Measurements from ENCODE around the gene PDP2. TPM values are rescaled to one million over a fixed set of nuclear protein-coding genes. Genes with fewer than 3 reads are reported as not detected.

PDP2 gene
- polyA plus RNA-seq, 1 donor from 2014 or later = 4.2 TPM

GRCh38 chr16:66911801-66912200 lies 31.5 kb downstream of the PDP2 start:
- Histone ChIP-seq H3K9me2 (ENCODE audit: insufficient read depth, low read length) (no peaks in the 10 kb centered on the region), H3K4me2 (ENCODE audit: low read length) (no peak overlapping the region), H2AFZ (ENCODE audit: low read depth, low read length) (no peak overlapping the region), H3K36me3 (ENCODE audit: insufficient read depth, low read length) (no peaks in the 10 kb centered on the region), H3K27me3 (ENCODE audit: insufficient read depth, low read depth, low read length) (no peaks in the 10 kb centered on the region), H3K27ac (ENCODE audit: low read length) (no peak overlapping the region), H3K9ac (ENCODE audit: low read length) (no peak overlapping the region), H4K20me1 (ENCODE audit: insufficient read depth) (no peaks in the 10 kb centered on the region), H3F3A (ENCODE audit: insufficient read depth, low read length, poor library complexity, severe bottlenecking) (no peaks in the 10 kb centered on the region), H3K79me2 (replicated peaks; ENCODE audit: insufficient read depth, low read length) (no peaks in the 10 kb centered on the region), H3K9me3 (ENCODE audit: low read length) (no peaks in the 10 kb centered on the region), H3K4me3 (ENCODE audit: low read length) (no peak overlapping the region)
- TF ChIP-seq CTCF (IDR thresholded peaks at IDR 0.05; ENCODE audit: poor library complexity, severe bottlenecking) (no peak), POLR2AphosphoS5 (IDR thresholded peaks at IDR 0.05) (no peak), EP300 (conservative IDR thresholded peaks at IDR 0.05; ENCODE audit: poor library complexity, severe bottlenecking) (no peak), TAF1 (IDR thresholded peaks at IDR 0.05; ENCODE audit: low read depth) (no peak), EZH2 (IDR thresholded peaks at IDR 0.05; ENCODE audit: borderline replicate concordance, insufficient read depth, low read length, poor library complexity, severe bottlenecking) (no peak)

DNA sequence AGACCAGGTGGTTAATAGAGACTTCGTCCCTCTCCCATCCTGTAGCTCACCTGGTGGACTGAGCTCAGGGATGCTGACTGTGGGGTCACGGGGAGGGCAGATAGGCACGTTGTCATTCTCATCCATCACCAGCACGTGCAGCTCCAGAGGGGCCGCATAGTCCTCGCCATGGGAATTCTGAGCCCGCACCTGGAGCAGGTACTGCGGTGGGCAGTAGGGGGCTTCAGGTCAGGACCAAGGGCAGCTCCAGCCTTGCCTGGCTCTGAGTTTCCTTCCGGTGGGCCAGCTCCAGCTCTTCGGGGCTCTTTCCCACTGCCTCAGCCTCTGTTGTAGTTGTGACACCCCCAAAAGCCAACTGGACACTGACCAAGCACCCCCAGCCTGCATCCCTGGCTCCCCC lies 32.8 kb downstream of the PDP2 start:
- Histone ChIP-seq H3K9me2 (ENCODE audit: insufficient read depth, low read length) (no peaks in the 10 kb centered on the region), H3K9me3 (ENCODE audit: low read length) (no peaks in the 10 kb centered on the region), H4K20me1 (ENCODE audit: insufficient read depth) (no peaks in the 10 kb centered on the region), H2AFZ (ENCODE audit: low read depth, low read length) (no peak overlapping the region), H3K4me3 (ENCODE audit: low read length) (no peak overlapping the region), H3K27ac (ENCODE audit: low read length) (no peak overlapping the region), H3K9ac (ENCODE audit: low read length) (no peak overlapping the region), H3K4me2 (ENCODE audit: low read length) (no peak overlapping the region), H3F3A (ENCODE audit: insufficient read depth, low read length, poor library complexity, severe bottlenecking) (no peaks in the 10 kb centered on the region), H3K36me3 (ENCODE audit: insufficient read depth, low read length) (no peaks in the 10 kb centered on the region), H3K79me2 (replicated peaks; ENCODE audit: insufficient read depth, low read length) (no peaks in the 10 kb centered on the region), H3K27me3 (ENCODE audit: insufficient read depth, low read depth, low read length) (no peaks in the 10 kb centered on the region)
- TF ChIP-seq TAF1 (IDR thresholded peaks at IDR 0.05; ENCODE audit: low read depth) = no peak
- TF ChIP-seq SMC3 (conservative IDR thresholded peaks at IDR 0.05; ENCODE audit: poor library complexity) = no peak
- TF ChIP-seq EP300 (conservative IDR thresholded peaks at IDR 0.05; ENCODE audit: poor library complexity, severe bottlenecking) = no peak
- TF ChIP-seq MXI1 (conservative IDR thresholded peaks at IDR 0.05; ENCODE audit: poor library complexity, severe bottlenecking) = no peak
- TF ChIP-seq CTCF (IDR thresholded peaks at IDR 0.05; ENCODE audit: poor library complexity, severe bottlenecking) = no peak
- TF ChIP-seq, protein P1, sequence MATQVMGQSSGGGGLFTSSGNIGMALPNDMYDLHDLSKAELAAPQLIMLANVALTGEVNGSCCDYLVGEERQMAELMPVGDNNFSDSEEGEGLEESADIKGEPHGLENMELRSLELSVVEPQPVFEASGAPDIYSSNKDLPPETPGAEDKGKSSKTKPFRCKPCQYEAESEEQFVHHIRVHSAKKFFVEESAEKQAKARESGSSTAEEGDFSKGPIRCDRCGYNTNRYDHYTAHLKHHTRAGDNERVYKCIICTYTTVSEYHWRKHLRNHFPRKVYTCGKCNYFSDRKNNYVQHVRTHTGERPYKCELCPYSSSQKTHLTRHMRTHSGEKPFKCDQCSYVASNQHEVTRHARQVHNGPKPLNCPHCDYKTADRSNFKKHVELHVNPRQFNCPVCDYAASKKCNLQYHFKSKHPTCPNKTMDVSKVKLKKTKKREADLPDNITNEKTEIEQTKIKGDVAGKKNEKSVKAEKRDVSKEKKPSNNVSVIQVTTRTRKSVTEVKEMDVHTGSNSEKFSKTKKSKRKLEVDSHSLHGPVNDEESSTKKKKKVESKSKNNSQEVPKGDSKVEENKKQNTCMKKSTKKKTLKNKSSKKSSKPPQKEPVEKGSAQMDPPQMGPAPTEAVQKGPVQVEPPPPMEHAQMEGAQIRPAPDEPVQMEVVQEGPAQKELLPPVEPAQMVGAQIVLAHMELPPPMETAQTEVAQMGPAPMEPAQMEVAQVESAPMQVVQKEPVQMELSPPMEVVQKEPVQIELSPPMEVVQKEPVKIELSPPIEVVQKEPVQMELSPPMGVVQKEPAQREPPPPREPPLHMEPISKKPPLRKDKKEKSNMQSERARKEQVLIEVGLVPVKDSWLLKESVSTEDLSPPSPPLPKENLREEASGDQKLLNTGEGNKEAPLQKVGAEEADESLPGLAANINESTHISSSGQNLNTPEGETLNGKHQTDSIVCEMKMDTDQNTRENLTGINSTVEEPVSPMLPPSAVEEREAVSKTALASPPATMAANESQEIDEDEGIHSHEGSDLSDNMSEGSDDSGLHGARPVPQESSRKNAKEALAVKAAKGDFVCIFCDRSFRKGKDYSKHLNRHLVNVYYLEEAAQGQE (IDR thresholded peaks at IDR 0.05; ENCODE audit: borderline replicate concordance) = no peak
- no peak for TF ChIP-seq EZH2 (IDR thresholded peaks at IDR 0.05; ENCODE audit: borderline replicate concordance, insufficient read depth, low read length, poor library complexity, severe bottlenecking)
- TF ChIP-seq POLR2AphosphoS5 (IDR thresholded peaks at IDR 0.05) = no peak
- TF ChIP-seq RAD21 (conservative IDR thresholded peaks at IDR 0.05) = no peak
